ENCODE data around the gene ASCC1. TPM values are rescaled to one million over a fixed set of nuclear protein-coding genes. Genes with fewer than 3 reads are reported as not detected.

ASCC1 gene
- total RNA-seq, 2 experiments from 2014 or later, result 16.5 to 19.0 TPM

GRCh38 chr10:72201293-72201692, 14.8 kb downstream of the ASCC1 start:
- H3K36me3 Mint-ChIP-seq (ENCODE audit: low read depth), result peaks cover 48% of the 10 kb centered on the region
- Histone ChIP-seq H3K27ac (ENCODE audit: low read depth in 1 of 2, low read length in 2 of 2) (no peak overlapping the region), H3K4me1 (ENCODE audit: insufficient read depth, low read length) (no peaks in the 10 kb centered on the region), H3K27me3 (ENCODE audit: control insufficient read depth in 1 of 2, insufficient read depth in 2 of 2, low read length in 2 of 2) (no peaks in the 10 kb centered on the region), H3K9me3 (ENCODE audit: control insufficient read depth in 1 of 2, insufficient read depth in 1 of 2, low read length in 2 of 2) (no peaks in the 10 kb centered on the region), H3K4me3 (ENCODE audit: low read length) (no peak overlapping the region), H3K36me3 (ENCODE audit: insufficient read depth, low read length) (peaks cover 30% of the 10 kb centered on the region)
- ChIA-PET CTCF (no interaction called here), POLR2A (no interaction called here)
- ATAC-seq (ENCODE audit: poor library complexity) (no peak), DNase-seq (no peak)
- no peak overlapping the region for H3K27ac Mint-ChIP-seq
- H3K4me3 Mint-ChIP-seq, result no peak overlapping the region
- no peaks in the 10 kb centered on the region for H3K9me3 Mint-ChIP-seq
- intact Hi-C loops (cut with DNase I, micrococcal nuclease), result no loop called here
- no peaks in the 10 kb centered on the region for H3K27me3 Mint-ChIP-seq
- no peak for TF ChIP-seq CTCF (IDR thresholded peaks at IDR 0.05)
- H3K4me1 Mint-ChIP-seq (ENCODE audit: low read depth), result peaks cover 4% of the 10 kb centered on the region

- TF ChIP-seq CTCF (IDR thresholded peaks at IDR 0.05), result no peak
- peaks cover 52% of the 10 kb centered on the region for H3K36me3 Mint-ChIP-seq (ENCODE audit: low read depth)
- POLR2A ChIA-PET, result no interaction called here
Observed at GRCh38 chr10:72200883-72201282, 15.2 kb downstream of the ASCC1 start.

GRCh38 chr10:72194949-72195348, 21.1 kb downstream of the ASCC1 start:
- Histone ChIP-seq H3K4me3 (ENCODE audit: low read length) (no peak overlapping the region), H3K27ac (ENCODE audit: low read depth in 1 of 2, low read length in 2 of 2) (no peak overlapping the region), H3K9me3 (ENCODE audit: control insufficient read depth in 1 of 2, insufficient read depth in 1 of 2, low read length in 2 of 2) (no peaks in the 10 kb centered on the region), H3K36me3 (ENCODE audit: insufficient read depth, low read length) (peaks cover 14% of the 10 kb centered on the region), H3K27me3 (ENCODE audit: control insufficient read depth in 1 of 2, insufficient read depth in 2 of 2, low read length in 2 of 2) (no peaks in the 10 kb centered on the region), H3K4me1 (ENCODE audit: insufficient read depth, low read length) (no peaks in the 10 kb centered on the region)
- no peaks in the 10 kb centered on the region for H3K9me3 Mint-ChIP-seq
- ChIA-PET CTCF (no interaction called here), POLR2A (no interaction called here)
- DNase-seq (no peak), ATAC-seq (ENCODE audit: poor library complexity) (no peak)
- no peak overlapping the region for H3K4me3 Mint-ChIP-seq
- peaks cover 4% of the 10 kb centered on the region for H3K4me1 Mint-ChIP-seq (ENCODE audit: low read depth)
- peaks cover 48% of the 10 kb centered on the region for H3K36me3 Mint-ChIP-seq (ENCODE audit: low read depth)
- no peak for TF ChIP-seq CTCF (IDR thresholded peaks at IDR 0.05)
- intact Hi-C loops (cut with DNase I, micrococcal nuclease), result no loop called here
- H3K27me3 Mint-ChIP-seq, result no peaks in the 10 kb centered on the region
- no peak overlapping the region for H3K27ac Mint-ChIP-seq

More at GRCh38 chr10:72200883-72201282, 15.2 kb downstream of the ASCC1 start:
- peaks cover 4% of the 10 kb centered on the region for H3K4me1 Mint-ChIP-seq (ENCODE audit: low read depth)
- H3K27ac ChIP-seq (ENCODE audit: low read depth in 1 of 2, low read length in 2 of 2), result no peak overlapping the region
- H3K36me3 ChIP-seq (ENCODE audit: insufficient read depth, low read length), result peaks cover 33% of the 10 kb centered on the region
- H3K27me3 Mint-ChIP-seq, result no peaks in the 10 kb centered on the region
- H3K9me3 ChIP-seq (ENCODE audit: control insufficient read depth in 1 of 2, insufficient read depth in 1 of 2, low read length in 2 of 2), result no peaks in the 10 kb centered on the region
- no peaks in the 10 kb centered on the region for H3K4me1 ChIP-seq (ENCODE audit: insufficient read depth, low read length)
- H3K27me3 ChIP-seq (ENCODE audit: control insufficient read depth in 1 of 2, insufficient read depth in 2 of 2, low read length in 2 of 2), result no peaks in the 10 kb centered on the region
- ATAC-seq (ENCODE audit: poor library complexity) (no peak), DNase-seq (no peak)
- CTCF ChIA-PET, result no interaction called here
- H3K4me3 ChIP-seq (ENCODE audit: low read length), result no peak overlapping the region
- no peak overlapping the region for H3K4me3 Mint-ChIP-seq
- no peaks in the 10 kb centered on the region for H3K9me3 Mint-ChIP-seq
- no peak overlapping the region for H3K27ac Mint-ChIP-seq
- intact Hi-C loops (cut with DNase I, micrococcal nuclease), result no loop called here
